IMR-90 (cell line): ENCODE results near the gene IGFBP3.

ENCODE experiments used
- BHLHE40 ChIP-seq: fragments of 150-350 bp; IDR thresholded peaks from 2 replicates; pipeline ENCODE4 v1.6.1; 2016; ENCODE audit warnings: mild to moderate bottlenecking, low read depth, low read length
- CEBPB ChIP-seq: IDR thresholded peaks from 2 replicates; pipeline ENCODE4 v1.6.1; 2012; ENCODE audit warnings: low read depth, low read length, improper control_type of control experiment
- CHD1 ChIP-seq: IDR thresholded peaks from 2 replicates; pipeline ENCODE4 v1.6.1; 2012; ENCODE audit warnings: low read depth, low read length, improper control_type of control experiment
- ELK1 ChIP-seq: fragments of 150-350 bp; IDR thresholded peaks from 2 replicates; pipeline ENCODE4 v1.6.1; 2016; ENCODE audit warnings: low read depth, mild to moderate bottlenecking, low read length, moderate library complexity, borderline replicate concordance
- MAFK ChIP-seq: IDR thresholded peaks from 2 replicates; pipeline ENCODE4 v1.6.1; 2012; ENCODE audit warnings: low read depth, low read length, improper control_type of control experiment
- MAZ ChIP-seq: IDR thresholded peaks from 2 replicates; pipeline ENCODE4 v1.6.1; 2012; ENCODE audit warnings: low read depth, mild to moderate bottlenecking, low read length, improper control_type of control experiment, moderate library complexity, borderline replicate concordance
- NFE2L2 ChIP-seq: fragments of 150-350 bp; IDR thresholded peaks from 2 replicates; pipeline ENCODE4 v1.6.1; 2016; ENCODE audit warnings: low read depth, mild to moderate bottlenecking, low read length
- POLR2A ChIP-seq: IDR thresholded peaks from 2 replicates; pipeline ENCODE4 v1.6.1; 2012; ENCODE audit warnings: mild to moderate bottlenecking, low read depth, low read length
- RAD21 ChIP-seq: IDR thresholded peaks from 2 replicates; pipeline ENCODE4 v1.6.1; 2012; ENCODE audit warnings: low read length, improper control_type of control experiment
- RFX5 ChIP-seq: IDR thresholded peaks from 2 replicates; pipeline ENCODE4 v1.8.0; 2012; ENCODE audit warnings: low read depth, mild to moderate bottlenecking, low read length, moderate library complexity
- TF ChIP-seq, protein P1 (sequence below): conservative IDR thresholded peaks from 2 replicates; pipeline ENCODE4 v1.5.1; 2012; ENCODE audit warnings: mild to moderate bottlenecking, low read depth, low read length, improper control_type of control experiment
- TF ChIP-seq, protein P2 (sequence below): fragments of 150-350 bp; IDR thresholded peaks from 2 replicates; pipeline ENCODE4 v1.6.1; 2017; ENCODE audit warnings: mild to moderate bottlenecking, antibody characterized with exemption, low read length, low read depth

- TF ChIP-seq, protein P1, sequence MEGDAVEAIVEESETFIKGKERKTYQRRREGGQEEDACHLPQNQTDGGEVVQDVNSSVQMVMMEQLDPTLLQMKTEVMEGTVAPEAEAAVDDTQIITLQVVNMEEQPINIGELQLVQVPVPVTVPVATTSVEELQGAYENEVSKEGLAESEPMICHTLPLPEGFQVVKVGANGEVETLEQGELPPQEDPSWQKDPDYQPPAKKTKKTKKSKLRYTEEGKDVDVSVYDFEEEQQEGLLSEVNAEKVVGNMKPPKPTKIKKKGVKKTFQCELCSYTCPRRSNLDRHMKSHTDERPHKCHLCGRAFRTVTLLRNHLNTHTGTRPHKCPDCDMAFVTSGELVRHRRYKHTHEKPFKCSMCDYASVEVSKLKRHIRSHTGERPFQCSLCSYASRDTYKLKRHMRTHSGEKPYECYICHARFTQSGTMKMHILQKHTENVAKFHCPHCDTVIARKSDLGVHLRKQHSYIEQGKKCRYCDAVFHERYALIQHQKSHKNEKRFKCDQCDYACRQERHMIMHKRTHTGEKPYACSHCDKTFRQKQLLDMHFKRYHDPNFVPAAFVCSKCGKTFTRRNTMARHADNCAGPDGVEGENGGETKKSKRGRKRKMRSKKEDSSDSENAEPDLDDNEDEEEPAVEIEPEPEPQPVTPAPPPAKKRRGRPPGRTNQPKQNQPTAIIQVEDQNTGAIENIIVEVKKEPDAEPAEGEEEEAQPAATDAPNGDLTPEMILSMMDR, result no peak
- TF ChIP-seq, protein P2, sequence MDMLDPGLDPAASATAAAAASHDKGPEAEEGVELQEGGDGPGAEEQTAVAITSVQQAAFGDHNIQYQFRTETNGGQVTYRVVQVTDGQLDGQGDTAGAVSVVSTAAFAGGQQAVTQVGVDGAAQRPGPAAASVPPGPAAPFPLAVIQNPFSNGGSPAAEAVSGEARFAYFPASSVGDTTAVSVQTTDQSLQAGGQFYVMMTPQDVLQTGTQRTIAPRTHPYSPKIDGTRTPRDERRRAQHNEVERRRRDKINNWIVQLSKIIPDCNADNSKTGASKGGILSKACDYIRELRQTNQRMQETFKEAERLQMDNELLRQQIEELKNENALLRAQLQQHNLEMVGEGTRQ, result no peak
- TF ChIP-seq POLR2A (no peak), RFX5 (no peak), CEBPB (no peak), RAD21 (no peak), BHLHE40 (no peak), CHD1 (no peak), MAZ (no peak), NFE2L2 (no peak), ELK1 (no peak), MAFK (no peak)
Observed at GRCh38 chr7:45927721-45928120, 6.6 kb upstream of the IGFBP3 start.
